ENCODE results near the gene RDH14. TPM values are rescaled to one million over a fixed set of nuclear protein-coding genes. Genes with fewer than 3 reads are reported as not detected.

Gene RDH14
- total RNA-seq, 1 donor from 2014 or later, result 27.8 TPM

DNA sequence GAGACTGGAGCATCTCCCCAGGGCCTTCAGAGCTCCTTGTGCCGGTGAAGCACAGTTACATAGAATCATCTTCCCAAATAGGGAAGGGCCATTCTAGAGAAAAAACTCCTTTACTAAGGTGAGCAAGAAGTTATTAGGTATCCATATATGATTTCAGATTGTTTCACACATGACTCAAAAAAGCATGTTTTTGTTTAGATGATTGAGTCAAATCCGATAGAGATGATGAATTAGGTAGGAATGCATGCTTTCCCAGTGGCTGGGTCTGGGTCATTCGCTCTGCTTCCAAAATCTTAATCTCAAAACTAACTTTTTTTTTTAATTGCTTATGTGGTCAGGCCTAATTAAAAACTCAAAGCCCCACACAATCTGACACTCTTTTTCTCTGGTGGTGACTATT lies 25.1 kb upstream of the RDH14 start:
- H3K4me3 ChIP-seq (ENCODE audit: low read depth, low read length), result no peak overlapping the region
- no peaks in the 10 kb centered on the region for H3K27me3 ChIP-seq (ENCODE audit: control insufficient read depth, insufficient read depth, low read length)
- DNase-seq (ENCODE audit: low read depth), result no peak
- TF ChIP-seq, protein P1, sequence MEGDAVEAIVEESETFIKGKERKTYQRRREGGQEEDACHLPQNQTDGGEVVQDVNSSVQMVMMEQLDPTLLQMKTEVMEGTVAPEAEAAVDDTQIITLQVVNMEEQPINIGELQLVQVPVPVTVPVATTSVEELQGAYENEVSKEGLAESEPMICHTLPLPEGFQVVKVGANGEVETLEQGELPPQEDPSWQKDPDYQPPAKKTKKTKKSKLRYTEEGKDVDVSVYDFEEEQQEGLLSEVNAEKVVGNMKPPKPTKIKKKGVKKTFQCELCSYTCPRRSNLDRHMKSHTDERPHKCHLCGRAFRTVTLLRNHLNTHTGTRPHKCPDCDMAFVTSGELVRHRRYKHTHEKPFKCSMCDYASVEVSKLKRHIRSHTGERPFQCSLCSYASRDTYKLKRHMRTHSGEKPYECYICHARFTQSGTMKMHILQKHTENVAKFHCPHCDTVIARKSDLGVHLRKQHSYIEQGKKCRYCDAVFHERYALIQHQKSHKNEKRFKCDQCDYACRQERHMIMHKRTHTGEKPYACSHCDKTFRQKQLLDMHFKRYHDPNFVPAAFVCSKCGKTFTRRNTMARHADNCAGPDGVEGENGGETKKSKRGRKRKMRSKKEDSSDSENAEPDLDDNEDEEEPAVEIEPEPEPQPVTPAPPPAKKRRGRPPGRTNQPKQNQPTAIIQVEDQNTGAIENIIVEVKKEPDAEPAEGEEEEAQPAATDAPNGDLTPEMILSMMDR (IDR thresholded peaks at IDR 0.05; ENCODE audit: insufficient read depth, low read length, poor library complexity, severe bottlenecking), result no peak
- H3K36me3 ChIP-seq (ENCODE audit: control insufficient read depth, insufficient read depth, low read length), result no peaks in the 10 kb centered on the region

GRCh38 chr2:18584608-18584954 lies 24.1 kb upstream of the RDH14 start:
- Histone ChIP-seq H3K27me3 (ENCODE audit: control insufficient read depth, insufficient read depth, low read length) (no peaks in the 10 kb centered on the region), H3K4me3 (ENCODE audit: low read depth, low read length) (no peak overlapping the region), H3K36me3 (ENCODE audit: control insufficient read depth, insufficient read depth, low read length) (no peaks in the 10 kb centered on the region)
- TF ChIP-seq, protein P1 (IDR thresholded peaks at IDR 0.05; ENCODE audit: insufficient read depth, low read length, poor library complexity, severe bottlenecking), result no peak
- no peak for DNase-seq (ENCODE audit: low read depth)

GRCh38 chr2:18583905-18584607 lies 23.6 kb upstream of the RDH14 start:
- TF ChIP-seq, protein P1 (IDR thresholded peaks at IDR 0.05; ENCODE audit: insufficient read depth, low read length, poor library complexity, severe bottlenecking), result no peak
- H3K4me3 ChIP-seq (ENCODE audit: low read depth, low read length), result no peak overlapping the region
- H3K36me3 ChIP-seq (ENCODE audit: control insufficient read depth, insufficient read depth, low read length), result no peaks in the 10 kb centered on the region
- no peaks in the 10 kb centered on the region for H3K27me3 ChIP-seq (ENCODE audit: control insufficient read depth, insufficient read depth, low read length)
- no peak for DNase-seq (ENCODE audit: low read depth)

GRCh38 chr2:18580606-18581005 lies 20.2 kb upstream of the RDH14 start:
- no peak for DNase-seq (ENCODE audit: low read depth)
- TF ChIP-seq, protein P1 (IDR thresholded peaks at IDR 0.05; ENCODE audit: insufficient read depth, low read length, poor library complexity, severe bottlenecking), result no peak

GRCh38 chr2:18578033-18578432 lies 17.6 kb upstream of the RDH14 start:
- TF ChIP-seq, protein P1 (IDR thresholded peaks at IDR 0.05; ENCODE audit: insufficient read depth, low read length, poor library complexity, severe bottlenecking), result no peak
- DNase-seq (ENCODE audit: low read depth), result no peak
- Histone ChIP-seq H3K4me3 (ENCODE audit: low read depth, low read length) (no peak overlapping the region), H3K27me3 (ENCODE audit: control insufficient read depth, insufficient read depth, low read length) (no peaks in the 10 kb centered on the region), H3K36me3 (ENCODE audit: control insufficient read depth, insufficient read depth, low read length) (no peaks in the 10 kb centered on the region)

More at GRCh38 chr2:18580606-18581005, 20.2 kb upstream of the RDH14 start:
- Histone ChIP-seq H3K27me3 (ENCODE audit: control insufficient read depth, insufficient read depth, low read length) (no peaks in the 10 kb centered on the region), H3K36me3 (ENCODE audit: control insufficient read depth, insufficient read depth, low read length) (no peaks in the 10 kb centered on the region), H3K4me3 (ENCODE audit: low read depth, low read length) (no peak overlapping the region)

Data from kidney epithelial cell (primary cell).